Endothelial cell (in vitro differentiated cells): Measurements from ENCODE around the gene CALHM1. TPM values are rescaled to one million over a fixed set of nuclear protein-coding genes. Genes with fewer than 3 reads are reported as not detected.

Experiments used
- DNase-seq: peaks from one replicate; pipeline ENCODE4 v3.0.0; 2021; ENCODE audit warnings: low spot score
- H3K27ac Mint-ChIP-seq: one replicate; pipeline ENCODE4 v1.8.0; 2021; ENCODE audit warnings: mixed read lengths, inconsistent platforms; ENCODE audit not compliant: unreplicated experiment
- H3K27me3 Mint-ChIP-seq: one replicate; pipeline ENCODE4 v1.8.0; 2021; ENCODE audit warnings: mild to moderate bottlenecking, moderate library complexity, mixed read lengths, inconsistent platforms; ENCODE audit not compliant: unreplicated experiment
- H3K36me3 Mint-ChIP-seq: one replicate; pipeline ENCODE4 v1.8.0; 2021; ENCODE audit warnings: mild to moderate bottlenecking, low read depth, mixed read lengths, inconsistent platforms; ENCODE audit not compliant: unreplicated experiment
- H3K4me1 Mint-ChIP-seq: one replicate; pipeline ENCODE4 v1.8.0; 2021; ENCODE audit warnings: mild to moderate bottlenecking, mixed read lengths, inconsistent platforms; ENCODE audit not compliant: unreplicated experiment
- H3K4me3 Mint-ChIP-seq: one replicate; pipeline ENCODE4 v1.8.0; 2021; ENCODE audit warnings: mild to moderate bottlenecking, mixed read lengths, inconsistent platforms; ENCODE audit not compliant: unreplicated experiment
- H3K9me3 Mint-ChIP-seq: one replicate; pipeline ENCODE4 v1.8.0; 2021; ENCODE audit warnings: mixed read lengths, inconsistent platforms; ENCODE audit not compliant: unreplicated experiment
- CTCF ChIP-seq: fragments of 200-600 bp; sonication (generic); IDR thresholded peaks from one replicate; pipeline ENCODE4 v1.5.0; 2021; ENCODE audit warnings: antibody characterized with exemption; ENCODE audit not compliant: unreplicated experiment
- total RNA-seq: library from RNA; stranded (reverse); fragmentation: NEBNext Ultra II Directional; extraction: Animal tissue kit (Norgen Biotek cat#: 25700); gene quantifications from one replicate; pipeline ENCODE4 v1.2.1, GENCODE V29; 2021; ENCODE audit not compliant: unreplicated experiment

Gene CALHM1
- total RNA-seq, 1 donor from 2014 or later = not detected

DNA sequence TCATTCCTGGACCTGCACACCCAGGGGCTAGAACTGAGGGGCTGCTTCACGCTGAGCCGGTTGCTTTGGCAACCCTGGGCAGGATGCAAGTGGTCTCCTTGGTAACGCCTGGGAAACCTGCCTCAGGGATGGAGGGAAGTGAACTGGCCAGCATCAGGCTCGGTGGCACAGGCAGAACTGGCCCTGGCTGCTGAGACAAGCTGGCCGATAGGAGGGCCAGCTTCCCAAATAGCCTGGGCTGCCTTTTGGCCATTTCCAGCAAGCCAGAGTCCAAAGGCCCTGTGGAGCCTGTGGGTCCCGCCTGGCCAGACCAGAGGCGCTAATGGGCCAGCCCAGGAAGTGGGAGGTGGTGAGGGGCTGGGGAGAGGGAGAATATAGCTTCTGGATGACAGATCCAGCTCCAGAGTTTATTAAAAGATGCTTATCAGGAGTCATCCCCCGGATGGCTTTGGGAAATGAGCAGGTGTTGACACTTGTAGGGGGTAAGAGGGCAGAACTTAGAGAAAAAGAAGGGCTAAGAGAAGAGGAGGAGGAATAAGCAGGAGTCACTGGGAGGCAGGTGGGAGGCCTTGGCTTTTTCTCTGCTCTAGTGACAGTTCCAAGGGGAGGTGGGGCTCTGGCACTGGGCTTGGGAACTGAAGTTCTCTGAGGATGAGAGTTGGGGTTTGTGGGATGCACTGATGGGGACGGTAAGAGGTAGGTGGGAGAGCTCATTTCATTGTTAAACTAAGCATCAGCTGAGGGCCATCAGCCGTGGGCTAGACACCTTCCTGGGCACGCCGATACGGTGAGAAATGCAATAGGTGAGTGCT is 44.4 kb upstream of the CALHM1 start:
- DNase-seq = no peak
- Mint-ChIP-seq H3K36me3 (no peaks in the 10 kb centered on the region), H3K27ac (peak overlapping the region; percentile 53), H3K4me3 (no peak overlapping the region), H3K9me3 (no peaks in the 10 kb centered on the region), H3K27me3 (peaks cover 8% of the 10 kb centered on the region), H3K4me1 (peaks cover 3% of the 10 kb centered on the region)
- no peak for TF ChIP-seq CTCF

DNA sequence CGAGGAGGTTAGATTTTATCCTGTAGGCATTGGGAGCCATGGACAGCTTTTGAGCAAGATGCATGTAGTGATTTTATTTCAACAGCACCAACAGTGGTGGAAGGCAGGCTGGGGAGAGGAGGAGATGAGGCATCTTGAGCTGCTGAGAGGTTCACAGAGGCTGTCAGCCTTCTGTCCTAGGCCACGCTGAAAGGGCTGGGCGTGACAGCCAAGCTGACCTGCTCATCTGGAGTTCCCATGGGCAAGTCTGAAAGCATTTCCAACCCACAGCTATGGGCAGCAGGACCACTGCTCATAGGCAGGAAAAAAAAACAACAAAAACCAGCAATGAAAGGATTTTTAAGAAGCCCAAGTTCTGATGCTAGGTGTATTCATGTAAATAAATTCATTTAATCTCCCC is 42.5 kb upstream of the CALHM1 start:
- Mint-ChIP-seq H3K27ac (no peak overlapping the region), H3K36me3 (no peaks in the 10 kb centered on the region), H3K9me3 (no peaks in the 10 kb centered on the region), H3K4me3 (no peak overlapping the region), H3K27me3 (peaks cover 8% of the 10 kb centered on the region), H3K4me1 (peaks cover 3% of the 10 kb centered on the region)
- no peak for DNase-seq
- TF ChIP-seq CTCF = no peak

- no peak for DNase-seq
- Mint-ChIP-seq H3K27me3 (peaks cover 8% of the 10 kb centered on the region), H3K4me3 (no peak overlapping the region), H3K4me1 (peaks cover 3% of the 10 kb centered on the region), H3K9me3 (no peaks in the 10 kb centered on the region), H3K36me3 (no peaks in the 10 kb centered on the region), H3K27ac (no peak overlapping the region)
- TF ChIP-seq CTCF = no peak
Measured at GRCh38 chr10:103500481-103500880, 41.8 kb upstream of the CALHM1 start.

GRCh38 chr10:103499881-103500280 is 41.2 kb upstream of the CALHM1 start:
- no peak for TF ChIP-seq CTCF
- no peaks in the 10 kb centered on the region for H3K36me3 Mint-ChIP-seq
- peaks cover 8% of the 10 kb centered on the region for H3K27me3 Mint-ChIP-seq
- no peak overlapping the region for H3K4me3 Mint-ChIP-seq
- no peaks in the 10 kb centered on the region for H3K9me3 Mint-ChIP-seq
- H3K27ac Mint-ChIP-seq = no peak overlapping the region
- peaks cover 3% of the 10 kb centered on the region for H3K4me1 Mint-ChIP-seq
- DNase-seq = no peak

GRCh38 chr10:103498936-103499638 is 40.4 kb upstream of the CALHM1 start:
- H3K4me1 Mint-ChIP-seq = peaks cover 3% of the 10 kb centered on the region
- no peak for DNase-seq
- no peak for TF ChIP-seq CTCF
- H3K36me3 Mint-ChIP-seq = no peaks in the 10 kb centered on the region
- H3K27ac Mint-ChIP-seq = no peak overlapping the region
- no peak overlapping the region for H3K4me3 Mint-ChIP-seq
- H3K9me3 Mint-ChIP-seq = no peaks in the 10 kb centered on the region
- peaks cover 11% of the 10 kb centered on the region for H3K27me3 Mint-ChIP-seq
